ENCODE results near the gene PRKAG2. TPM values are rescaled to one million over a fixed set of nuclear protein-coding genes. Genes with fewer than 3 reads are reported as not detected.

PRKAG2 gene
- total RNA-seq, 1 donor from 2014 or later, result 20.8 TPM

DNA sequence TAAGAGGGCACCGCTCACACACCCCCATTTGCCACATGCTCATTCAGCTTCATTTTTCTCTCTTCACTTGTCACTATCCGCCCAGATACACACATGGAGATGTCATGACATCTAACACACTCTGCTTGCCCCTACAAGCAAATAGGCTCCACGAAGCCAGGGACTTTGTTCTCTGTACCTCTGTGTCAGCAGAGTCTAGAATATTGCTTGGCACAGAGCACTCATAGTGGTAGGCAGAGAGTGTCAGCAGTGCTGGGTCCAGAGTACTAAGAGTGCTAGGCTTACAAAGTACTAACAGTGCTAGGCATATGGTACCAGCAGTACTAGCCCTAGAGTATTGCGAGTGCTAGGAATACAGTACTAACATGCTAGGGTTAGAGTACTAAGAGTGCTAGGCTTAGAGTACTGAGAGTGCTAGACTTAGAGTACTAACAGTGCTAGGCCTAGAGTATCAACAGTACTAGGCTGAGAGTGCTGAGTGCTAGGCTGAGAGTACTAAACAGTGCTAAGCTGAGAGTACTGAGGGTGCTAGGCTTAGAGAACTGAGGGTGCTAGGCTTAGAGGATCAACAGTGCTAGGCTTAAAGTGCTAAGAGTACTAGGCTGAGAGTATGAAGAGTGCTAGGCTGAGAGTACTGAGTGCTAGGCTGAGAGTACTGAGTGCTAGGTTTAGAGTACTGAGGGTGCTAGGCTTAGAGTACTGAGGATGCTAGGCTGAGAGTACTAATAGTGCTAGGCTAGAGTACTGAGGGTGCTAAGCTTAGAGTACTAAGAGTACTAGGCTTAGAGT lies 166.1 kb downstream of the PRKAG2 start:
- DNase-seq (ENCODE audit: low read depth), result no peak
- TF ChIP-seq, protein P1, sequence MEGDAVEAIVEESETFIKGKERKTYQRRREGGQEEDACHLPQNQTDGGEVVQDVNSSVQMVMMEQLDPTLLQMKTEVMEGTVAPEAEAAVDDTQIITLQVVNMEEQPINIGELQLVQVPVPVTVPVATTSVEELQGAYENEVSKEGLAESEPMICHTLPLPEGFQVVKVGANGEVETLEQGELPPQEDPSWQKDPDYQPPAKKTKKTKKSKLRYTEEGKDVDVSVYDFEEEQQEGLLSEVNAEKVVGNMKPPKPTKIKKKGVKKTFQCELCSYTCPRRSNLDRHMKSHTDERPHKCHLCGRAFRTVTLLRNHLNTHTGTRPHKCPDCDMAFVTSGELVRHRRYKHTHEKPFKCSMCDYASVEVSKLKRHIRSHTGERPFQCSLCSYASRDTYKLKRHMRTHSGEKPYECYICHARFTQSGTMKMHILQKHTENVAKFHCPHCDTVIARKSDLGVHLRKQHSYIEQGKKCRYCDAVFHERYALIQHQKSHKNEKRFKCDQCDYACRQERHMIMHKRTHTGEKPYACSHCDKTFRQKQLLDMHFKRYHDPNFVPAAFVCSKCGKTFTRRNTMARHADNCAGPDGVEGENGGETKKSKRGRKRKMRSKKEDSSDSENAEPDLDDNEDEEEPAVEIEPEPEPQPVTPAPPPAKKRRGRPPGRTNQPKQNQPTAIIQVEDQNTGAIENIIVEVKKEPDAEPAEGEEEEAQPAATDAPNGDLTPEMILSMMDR (conservative IDR thresholded peaks at IDR 0.05; ENCODE audit: low read depth, low read length), result no peak
- H3K4me3 ChIP-seq (ENCODE audit: low read depth, low read length), result no peak overlapping the region

DNA sequence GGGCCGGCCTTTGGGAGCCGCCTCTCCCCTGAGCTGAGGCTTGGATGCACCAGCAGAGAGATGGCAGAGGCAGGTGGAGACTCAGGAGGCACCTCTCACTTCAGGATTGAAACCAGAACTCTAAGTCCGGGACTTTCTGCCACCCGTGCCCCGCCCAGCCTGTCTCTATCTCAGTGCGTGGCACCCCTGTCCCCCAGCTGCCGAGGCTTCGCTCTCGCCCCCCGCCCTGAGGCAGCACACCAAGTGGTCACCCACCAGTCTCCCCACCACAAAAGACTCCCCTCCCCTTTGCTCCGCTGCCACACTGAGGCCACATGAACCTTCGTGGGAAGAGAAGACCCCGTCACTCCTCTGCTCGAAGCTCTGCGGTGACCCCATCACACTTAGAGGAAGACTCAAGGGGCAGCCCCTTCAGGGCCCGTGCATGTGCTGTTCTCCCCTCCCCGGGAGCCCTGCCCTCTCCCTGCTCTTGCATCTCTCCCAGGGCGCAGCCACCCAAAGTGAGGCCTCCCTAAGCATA lies 166.7 kb downstream of the PRKAG2 start:
- TF ChIP-seq, protein P1 (conservative IDR thresholded peaks at IDR 0.05; ENCODE audit: low read depth, low read length), result no peak
- no peak overlapping the region for H3K4me3 ChIP-seq (ENCODE audit: low read depth, low read length)
- DNase-seq (ENCODE audit: low read depth), result no peak

DNA sequence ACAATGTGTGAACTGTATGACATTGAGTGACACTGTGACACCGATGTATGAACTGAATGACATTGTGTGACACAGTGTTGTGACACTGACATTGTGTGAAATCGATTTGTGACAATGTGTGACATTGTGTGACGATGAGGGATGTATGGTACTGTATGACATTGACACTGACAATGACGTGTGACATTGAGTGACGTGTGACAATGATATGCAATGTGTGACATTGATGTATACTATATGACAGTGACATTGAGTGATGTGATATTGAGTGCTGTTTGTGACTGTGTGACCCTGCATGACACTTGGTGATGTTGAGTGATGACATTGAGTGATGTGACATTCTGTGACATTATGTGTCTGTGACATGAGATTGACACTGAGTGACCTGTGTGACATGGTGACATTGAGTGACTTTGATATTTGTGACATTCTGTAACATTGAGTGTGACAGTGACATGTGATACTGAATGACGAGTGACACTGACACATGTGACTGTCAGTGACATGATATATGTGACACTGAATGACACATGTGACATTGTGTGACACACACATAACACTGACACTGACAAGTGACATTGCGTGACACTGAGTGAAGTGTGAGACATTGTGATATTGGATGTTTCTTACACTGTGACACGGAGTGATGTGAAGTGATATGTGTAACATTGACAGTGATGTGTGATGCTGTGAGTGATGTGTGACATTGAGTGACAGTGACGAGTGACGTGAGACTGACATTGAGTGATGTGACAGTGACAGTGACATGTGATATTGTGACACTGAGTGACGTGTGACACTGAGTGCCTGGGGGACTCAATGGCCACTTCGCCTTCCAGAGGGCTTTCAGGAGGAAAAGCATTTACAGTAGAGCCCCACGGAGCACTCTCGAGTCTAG lies 167.5 kb downstream of the PRKAG2 start:
- no peak overlapping the region for H3K4me3 ChIP-seq (ENCODE audit: low read depth, low read length)
- TF ChIP-seq, protein P1 (conservative IDR thresholded peaks at IDR 0.05; ENCODE audit: low read depth, low read length), result no peak
- DNase-seq (ENCODE audit: low read depth), result no peak

DNA sequence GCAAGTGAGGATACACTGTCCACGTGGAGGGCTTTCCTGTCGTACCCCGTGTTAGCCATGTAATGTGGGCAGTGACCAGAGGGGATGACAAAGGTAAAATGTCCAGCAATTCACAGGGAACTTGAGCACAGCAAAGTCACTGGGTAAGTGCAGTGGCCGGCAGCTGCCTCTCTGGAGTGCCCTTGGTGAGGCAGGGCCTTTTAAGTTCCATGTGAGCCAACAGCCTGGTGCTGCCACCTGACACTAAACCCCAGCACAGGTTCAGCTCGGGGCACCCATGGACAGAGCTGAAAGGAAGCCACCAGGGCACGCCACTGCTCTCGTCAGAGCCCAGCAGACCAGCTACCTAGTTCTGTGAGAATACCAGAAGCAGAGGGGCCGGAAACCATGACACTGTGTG lies 168.3 kb downstream of the PRKAG2 start:
- no peak for DNase-seq (ENCODE audit: low read depth)
- H3K4me3 ChIP-seq (ENCODE audit: low read depth, low read length), result no peak overlapping the region
- TF ChIP-seq, protein P1 (conservative IDR thresholded peaks at IDR 0.05; ENCODE audit: low read depth, low read length), result no peak

DNA sequence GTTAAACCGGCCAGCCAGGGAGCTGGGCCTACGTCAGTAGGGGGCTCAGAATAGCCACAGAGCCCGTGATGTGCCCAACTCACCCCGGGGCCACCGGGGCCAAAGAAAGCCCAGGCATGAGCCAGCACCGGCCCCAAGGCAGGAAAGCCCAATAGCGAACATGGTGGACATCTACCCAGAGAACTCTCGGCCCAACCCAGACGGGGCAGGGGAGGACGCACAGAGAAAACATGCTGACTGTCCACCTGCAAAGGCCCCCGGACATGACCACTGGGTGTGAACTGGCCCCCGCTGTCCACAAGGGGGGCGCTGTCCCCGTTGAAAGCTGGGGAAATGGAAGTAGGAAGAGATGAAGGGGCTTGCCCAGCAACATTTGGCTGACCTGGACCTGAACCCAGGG lies 169.2 kb downstream of the PRKAG2 start:
- TF ChIP-seq, protein P1 (conservative IDR thresholded peaks at IDR 0.05; ENCODE audit: low read depth, low read length), result no peak
- DNase-seq (ENCODE audit: low read depth), result no peak
- no peak overlapping the region for H3K4me3 ChIP-seq (ENCODE audit: low read depth, low read length)

DNA sequence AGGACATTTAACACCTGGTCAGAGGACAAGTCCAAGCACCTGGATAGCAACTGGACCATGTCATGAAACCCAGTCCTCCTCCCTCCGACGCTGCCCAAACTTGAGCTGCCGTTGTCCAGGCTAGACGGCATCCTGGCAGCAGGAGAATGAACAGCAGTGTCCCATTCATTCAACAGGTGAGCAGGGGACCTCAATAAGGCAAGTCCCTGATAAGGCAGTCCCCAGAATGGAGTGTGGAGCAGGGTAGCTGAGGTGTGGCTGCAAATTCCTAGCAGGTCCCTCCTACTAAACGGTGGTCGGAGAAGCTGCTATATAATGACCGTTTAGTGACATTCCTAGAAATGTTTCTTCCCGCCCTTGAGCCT lies 169.8 kb downstream of the PRKAG2 start:
- no peak for DNase-seq (ENCODE audit: low read depth)
- TF ChIP-seq, protein P1 (conservative IDR thresholded peaks at IDR 0.05; ENCODE audit: low read depth, low read length), result no peak
- H3K4me3 ChIP-seq (ENCODE audit: low read depth, low read length), result no peak overlapping the region

Measured in epithelial cell of proximal tubule (primary cell).